Measurements from ENCODE around the gene SF1. TPM values are rescaled to one million over a fixed set of nuclear protein-coding genes. Genes with fewer than 3 reads are reported as not detected.
A peak's percentile ranks its signal among the peaks of the same experiment; 100 is the strongest.

The SF1 gene
- total and polyA plus RNA-seq, 2 experiments from 2014 or later = 62.2 to 81.6 TPM

DNA sequence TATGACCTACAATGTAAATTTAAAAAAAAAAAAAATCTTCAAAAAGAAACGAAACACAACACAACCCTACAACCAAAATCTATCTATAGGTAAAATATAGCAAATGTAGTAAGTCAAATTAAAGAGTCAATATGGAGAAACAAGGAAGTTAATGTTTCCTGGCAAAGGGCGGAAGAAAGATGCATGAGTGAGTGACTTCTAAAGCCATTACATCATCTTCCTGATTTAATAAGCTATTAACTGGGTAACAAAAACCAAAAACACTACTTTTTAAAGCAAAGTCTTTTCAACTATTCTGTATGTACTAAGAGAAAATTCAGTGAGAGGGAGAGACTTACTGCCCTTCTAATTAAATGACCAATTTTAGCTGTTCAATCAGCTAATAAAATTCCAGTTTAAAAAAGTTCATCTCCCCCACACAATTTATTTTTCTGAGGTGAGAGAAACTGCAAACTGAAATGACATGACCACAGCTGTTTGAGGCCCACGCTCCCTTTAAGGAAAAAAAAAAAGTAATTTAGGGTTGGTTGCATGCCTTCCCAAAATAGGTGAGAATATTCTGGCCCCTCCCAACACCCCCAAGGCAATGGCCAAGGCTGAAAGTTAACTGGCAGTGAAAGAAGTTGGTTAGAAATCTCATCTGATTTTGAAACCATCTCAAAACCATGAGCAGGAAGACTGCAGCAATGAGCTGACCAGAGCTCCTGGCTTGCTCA is 5.9 kb downstream of the SF1 start:
- H3K4me1 ChIP-seq (ENCODE audit: insufficient read depth) = peaks cover 20% of the 10 kb centered on the region
- no peaks in the 10 kb centered on the region for H3K9me2 ChIP-seq (ENCODE audit: insufficient read depth)
- in situ Hi-C loops (cut with MboI) = no loop called here
- H3K79me2 ChIP-seq (ENCODE audit: insufficient read depth) = peaks cover 93% of the 10 kb centered on the region
- H2AFZ ChIP-seq = no peak overlapping the region
- DNase-seq = peak; percentile 33
- peaks cover 84% of the 10 kb centered on the region for H3F3A ChIP-seq (ENCODE audit: insufficient read depth)
- WGBS, 2 experiments (ENCODE audit: low coverage in 1 of 2, low lambda C conversion rate in 2 of 2, missing lambda C conversion rate in 2 of 2) = 77 to 82% methylated on average over 3 of the region's 3 CpGs
- H3K4me2 ChIP-seq (ENCODE audit: unreplicated experiment) = no peak overlapping the region
- no peaks in the 10 kb centered on the region for H3K27me3 ChIP-seq (replicated peaks; ENCODE audit: insufficient read depth)
- H3K9me3 ChIP-seq (ENCODE audit: low read depth) = no peaks in the 10 kb centered on the region
- peaks cover 52% of the 10 kb centered on the region; the same call in 1 of the 2 replicates for H4K20me1 ChIP-seq (ENCODE audit: insufficient read depth)
- H3K36me3 ChIP-seq (ENCODE audit: low read depth) = peaks cover 88% of the 10 kb centered on the region
- 0 out of 2 replicates have a peak overlapping the region, but pooled peaks have one; percentile 3 for H3K27ac ChIP-seq
- TF ChIP-seq EZH2 (IDR thresholded peaks at IDR 0.05; ENCODE audit: insufficient read depth, poor library complexity, severe bottlenecking) = no peak
- TF ChIP-seq EZH2phosphoT487 (IDR thresholded peaks at IDR 0.05; ENCODE audit: insufficient read depth, low read depth) = no peak
- H3K4me3 ChIP-seq = no peak overlapping the region
- H3K9ac ChIP-seq = no peak overlapping the region

DNA sequence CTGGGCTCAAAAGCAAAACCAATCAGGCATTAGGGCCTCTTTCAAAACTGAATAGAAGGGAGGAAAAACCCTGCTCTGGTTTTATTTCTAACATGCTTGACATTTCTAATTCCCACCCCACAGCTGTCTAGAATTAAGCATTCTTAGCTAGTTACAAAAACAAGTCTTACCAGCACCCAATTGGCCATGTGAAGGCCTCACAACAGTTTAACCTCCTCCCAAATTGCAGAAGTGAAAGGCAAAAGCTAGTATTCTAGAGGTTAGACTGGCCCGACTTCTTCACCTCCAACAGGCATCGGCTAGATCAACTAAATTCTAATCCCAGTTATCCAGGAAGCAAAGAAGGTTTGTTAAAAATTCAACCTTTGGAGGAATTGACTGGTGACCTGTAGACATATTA is 6.5 kb downstream of the SF1 start:
- Histone ChIP-seq H3K4me3 (no peak overlapping the region), H3K4me2 (ENCODE audit: unreplicated experiment) (no peak overlapping the region), H2AFZ (no peak overlapping the region), H3K9me3 (ENCODE audit: low read depth) (no peaks in the 10 kb centered on the region), H3K9ac (no peak overlapping the region), H3F3A (ENCODE audit: insufficient read depth) (peaks cover 79% of the 10 kb centered on the region), H3K9me2 (ENCODE audit: insufficient read depth) (no peaks in the 10 kb centered on the region), H3K36me3 (ENCODE audit: low read depth) (peaks cover 94% of the 10 kb centered on the region), H3K27ac (0 out of 2 replicates have a peak overlapping the region, but pooled peaks have one; percentile 3), H3K27me3 (replicated peaks; ENCODE audit: insufficient read depth) (no peaks in the 10 kb centered on the region), H3K79me2 (ENCODE audit: insufficient read depth) (peaks cover 93% of the 10 kb centered on the region), H4K20me1 (ENCODE audit: insufficient read depth) (peaks cover 46% of the 10 kb centered on the region; the same call in 1 of the 2 replicates), H3K4me1 (ENCODE audit: insufficient read depth) (peaks cover 18% of the 10 kb centered on the region)
- no peak for DNase-seq
- WGBS, 2 experiments (ENCODE audit: low coverage in 1 of 2, low lambda C conversion rate in 2 of 2, missing lambda C conversion rate in 2 of 2) = 59 to 68% methylated on average over 2 of the region's 2 CpGs
- TF ChIP-seq EZH2phosphoT487 (IDR thresholded peaks at IDR 0.05; ENCODE audit: insufficient read depth, low read depth) (no peak), EZH2 (IDR thresholded peaks at IDR 0.05; ENCODE audit: insufficient read depth, poor library complexity, severe bottlenecking) (no peak)
- in situ Hi-C loops (cut with MboI) = no loop called here

DNA sequence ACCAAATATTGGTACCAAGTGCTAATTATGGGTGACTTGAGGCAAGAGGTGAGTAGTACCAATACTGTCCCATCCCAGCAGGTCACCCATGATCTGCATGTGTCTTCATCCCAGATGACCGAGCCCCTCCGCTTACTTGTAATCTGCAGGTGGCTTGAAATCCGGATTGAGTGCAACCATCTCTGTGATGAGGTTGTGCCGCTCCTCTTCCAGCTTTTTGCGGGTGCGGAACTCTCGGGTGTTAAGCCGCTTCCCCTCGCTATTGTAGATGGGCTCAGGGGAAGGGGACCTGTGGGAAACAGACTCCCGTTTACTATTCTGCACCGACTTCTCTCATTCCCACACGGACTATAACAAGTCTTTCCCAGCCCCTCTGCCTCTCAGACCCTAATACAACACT is 8.2 kb downstream of the SF1 start:
- TF ChIP-seq EZH2phosphoT487 (IDR thresholded peaks at IDR 0.05; ENCODE audit: insufficient read depth, low read depth) = no peak
- TF ChIP-seq EZH2 (IDR thresholded peaks at IDR 0.05; ENCODE audit: insufficient read depth, poor library complexity, severe bottlenecking) = no peak
- H3K9me2 ChIP-seq (ENCODE audit: insufficient read depth) = no peaks in the 10 kb centered on the region
- H3K36me3 ChIP-seq (ENCODE audit: low read depth) = peaks cover 82% of the 10 kb centered on the region
- peaks cover 29% of the 10 kb centered on the region; the same call in 1 of the 2 replicates for H4K20me1 ChIP-seq (ENCODE audit: insufficient read depth)
- H3K9me3 ChIP-seq (ENCODE audit: low read depth) = no peaks in the 10 kb centered on the region
- peaks cover 77% of the 10 kb centered on the region for H3K79me2 ChIP-seq (ENCODE audit: insufficient read depth)
- H3K27ac ChIP-seq = no peak overlapping the region
- H3K4me2 ChIP-seq (ENCODE audit: unreplicated experiment) = no peak overlapping the region
- no peak overlapping the region for H3K9ac ChIP-seq
- H3K4me3 ChIP-seq = no peak overlapping the region
- no peak for DNase-seq
- H3K27me3 ChIP-seq (replicated peaks; ENCODE audit: insufficient read depth) = no peaks in the 10 kb centered on the region
- 0 out of 2 replicates have a peak, but pooled peaks cover 7% of the 10 kb centered on the region for H3K4me1 ChIP-seq (ENCODE audit: insufficient read depth)
- 94 to 98% methylated on average over 12 of the region's 12 CpGs for WGBS, 2 experiments (ENCODE audit: low coverage in 1 of 2, low lambda C conversion rate in 2 of 2, missing lambda C conversion rate in 2 of 2)
- no peak overlapping the region for H2AFZ ChIP-seq
- H3F3A ChIP-seq (ENCODE audit: insufficient read depth) = peaks cover 61% of the 10 kb centered on the region
- in situ Hi-C loops (cut with MboI) = no loop called here

DNA sequence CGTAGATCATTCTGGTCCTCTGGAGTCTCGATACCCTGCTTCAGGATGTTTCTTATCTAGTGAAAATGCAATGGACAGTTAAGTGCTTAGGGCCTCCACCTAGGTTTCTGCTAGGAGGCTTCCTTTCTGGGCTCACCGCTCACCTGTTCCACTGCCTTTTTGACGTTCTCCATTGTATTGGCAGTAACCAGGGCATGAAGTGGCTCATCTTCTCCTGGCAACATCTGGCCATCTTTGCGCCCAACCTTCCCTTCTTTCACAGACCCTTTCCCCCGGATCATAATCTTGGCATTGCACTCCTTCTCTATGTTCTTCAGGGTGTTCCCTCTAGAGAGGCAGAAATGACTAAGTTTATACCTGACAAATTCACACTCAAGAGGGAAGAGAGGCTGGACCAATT is 9.1 kb downstream of the SF1 start:
- Histone ChIP-seq H3K4me1 (ENCODE audit: insufficient read depth) (0 out of 2 replicates have a peak, but pooled peaks cover 7% of the 10 kb centered on the region), H3K9me3 (ENCODE audit: low read depth) (no peaks in the 10 kb centered on the region), H3K4me2 (ENCODE audit: unreplicated experiment) (no peak overlapping the region), H3F3A (ENCODE audit: insufficient read depth) (peaks cover 69% of the 10 kb centered on the region), H3K4me3 (no peak overlapping the region), H3K9me2 (ENCODE audit: insufficient read depth) (no peaks in the 10 kb centered on the region), H2AFZ (no peak overlapping the region), H3K9ac (no peak overlapping the region), H3K36me3 (ENCODE audit: low read depth) (peaks cover 84% of the 10 kb centered on the region), H3K27ac (no peak overlapping the region), H4K20me1 (ENCODE audit: insufficient read depth) (peaks cover 26% of the 10 kb centered on the region; the same call in 1 of the 2 replicates), H3K27me3 (replicated peaks; ENCODE audit: insufficient read depth) (no peaks in the 10 kb centered on the region), H3K79me2 (ENCODE audit: insufficient read depth) (peaks cover 76% of the 10 kb centered on the region)
- 83 to 84% methylated on average over 6 of the region's 6 CpGs for WGBS, 2 experiments (ENCODE audit: low coverage in 1 of 2, low lambda C conversion rate in 2 of 2, missing lambda C conversion rate in 2 of 2)
- no peak for DNase-seq
- in situ Hi-C loops (cut with MboI) = no loop called here
- TF ChIP-seq EZH2phosphoT487 (IDR thresholded peaks at IDR 0.05; ENCODE audit: insufficient read depth, low read depth) = no peak
- TF ChIP-seq EZH2 (IDR thresholded peaks at IDR 0.05; ENCODE audit: insufficient read depth, poor library complexity, severe bottlenecking) = no peak
